GM12878 (cell line): ENCODE measurements around the gene FAM20A. TPM values are rescaled to one million over a fixed set of nuclear protein-coding genes. Genes with fewer than 3 reads are reported as not detected.

Experiments
- ATAC-seq: fragments of 200-7000 bp; cut with Tn5 transposase; 3 replicates; pipeline ENCODE4 v1.9.1; 2020; ENCODE audit warnings: mild to moderate bottlenecking, moderate library complexity
- BruUV-seq: library from RNA; stranded (reverse); fragments of 400-500 nt; replicated peaks from 2 replicates; lab custom pipeline; 2021; lab: Mats Ljungman, UMichigan
- CTCF ChIA-PET: fragments of 300-600 bp; sonication (Branson Sonifier 250); formaldehyde crosslinking; extraction: SDS; loops from one replicate; lab custom pipeline; 2021; ENCODE audit warnings: inconsistent platforms; lab: Yijun Ruan, JAX
- POLR2A ChIA-PET: fragments of 350-600 bp; formaldehyde crosslinking; extraction: SDS; loops from one replicate; lab custom pipeline; 2021; ENCODE audit warnings: inconsistent platforms; lab: Charles Lee
- RAD21 ChIA-PET: fragments of 300-600 bp; sonication (Branson Sonifier 250); formaldehyde crosslinking; loops from one replicate; lab custom pipeline; 2023; ENCODE audit warnings: antibody characterized with exemption; ENCODE audit not compliant: unreplicated experiment; lab: Charles Lee
- SMC1A ChIA-PET: fragments of 300-600 bp; sonication (Branson Sonifier 250); formaldehyde crosslinking; loops from one replicate; lab custom pipeline; 2023; ENCODE audit not compliant: unreplicated experiment, uncharacterized antibody; lab: Charles Lee
- DNase-seq: peaks from one replicate; pipeline ENCODE4 v3.0.0-alpha.2; 2011; ENCODE audit warnings: low read depth, low spot score
- FAIRE-seq: peaks from 3 replicates; lab custom pipeline; 2011; peaks lifted over from hg19 to GRCh38; lab: Jason Lieb, UNC
- H2AFZ ChIP-seq: 2 replicates; pipeline ENCODE4 v1.6.0; 2011; ENCODE audit warnings: low read depth, low read length, control low read depth; ENCODE audit not compliant: control insufficient read depth
- H3K27ac ChIP-seq: 2 replicates; pipeline ENCODE4 v1.5.1; 2011; ENCODE audit warnings: control low read depth; ENCODE audit not compliant: control insufficient read depth, insufficient read depth
- H3K27me3 ChIP-seq, 2 experiments: replicated peaks in 1 of 2; 2 replicates each; pipeline versions ENCODE4 v1.6.0 to v1.6.1; 2011; ENCODE audit warnings: low read length in 1 of 2; ENCODE audit not compliant: control insufficient read depth in 2 of 2, insufficient read depth in 2 of 2
- H3K36me3 ChIP-seq, 2 experiments: 2 replicates each; pipeline ENCODE4 v1.5.1; 2011; ENCODE audit warnings: low read length in 1 of 2; ENCODE audit not compliant: control insufficient read depth in 2 of 2, insufficient read depth in 2 of 2
- H3K4me1 ChIP-seq: 2 replicates; pipeline ENCODE4 v1.6.1; 2011; ENCODE audit warnings: mild to moderate bottlenecking, low read length, moderate library complexity, mixed read lengths; ENCODE audit not compliant: control insufficient read depth, insufficient read depth
- H3K4me2 ChIP-seq: 2 replicates; pipeline ENCODE4 v1.6.0; 2011; ENCODE audit warnings: control low read depth; ENCODE audit not compliant: control insufficient read depth, insufficient read depth
- H3K4me3 ChIP-seq: fragments of 200-600 bp; sonication (generic); 2 replicates; pipeline ENCODE4 v1.5.1; 2016
- H3K79me2 ChIP-seq: 2 replicates; pipeline ENCODE4 v1.6.0; 2011; ENCODE audit warnings: low read length; ENCODE audit not compliant: control insufficient read depth, insufficient read depth
- H3K9ac ChIP-seq: 2 replicates; pipeline ENCODE4 v1.8.0; 2011; ENCODE audit warnings: low read length, control low read depth, mixed read lengths; ENCODE audit not compliant: control insufficient read depth, insufficient read depth
- H3K9me3 ChIP-seq: replicated peaks from 3 replicates; pipeline ENCODE4 v1.5.1; 2011; ENCODE audit warnings: mild to moderate bottlenecking, low read length; ENCODE audit not compliant: control insufficient read depth, insufficient read depth
- H4K20me1 ChIP-seq: 2 replicates; pipeline ENCODE4 v1.6.0; 2011; ENCODE audit not compliant: control insufficient read depth, insufficient read depth
- CBX3 ChIP-seq: fragments of 200-600 bp; sonication (generic); IDR thresholded peaks from 2 replicates; pipeline ENCODE4 v1.6.1; 2016; ENCODE audit warnings: low read depth, borderline replicate concordance
- EED ChIP-seq: sonication (generic); IDR thresholded peaks from 2 replicates; pipeline ENCODE4 v1.6.1; 2016; ENCODE audit warnings: antibody characterized with exemption, low read depth
- GATAD2B ChIP-seq: fragments of 450-650 bp; conservative IDR thresholded peaks from 2 replicates; pipeline ENCODE4 v1.6.1; 2017; ENCODE audit warnings: low read depth, mild to moderate bottlenecking, moderate library complexity
- NBN ChIP-seq: fragments of 450-650 bp; IDR thresholded peaks from 2 replicates; pipeline ENCODE4 v1.6.1; 2016
- NR2C1 ChIP-seq: fragments of 450-650 bp; IDR thresholded peaks from 2 replicates; pipeline ENCODE4 v1.6.1; 2017; ENCODE audit warnings: antibody characterized with exemption, mild to moderate bottlenecking, moderate library complexity
- NR2F1 ChIP-seq: fragments of 450-650 bp; conservative IDR thresholded peaks from 2 replicates; pipeline ENCODE4 v1.6.1; 2017; ENCODE audit warnings: mild to moderate bottlenecking
- NRF1 ChIP-seq: conservative IDR thresholded peaks from 2 replicates; pipeline ENCODE4 v1.6.1; 2011; ENCODE audit warnings: mild to moderate bottlenecking, low read depth, low read length, improper control_type of control experiment
- TBL1XR1 ChIP-seq: IDR thresholded peaks from 2 replicates; pipeline ENCODE4 v1.6.1; 2012; ENCODE audit warnings: low read depth, low read length, improper control_type of control experiment
- WGBS: methylation state at CpG from one replicate; pipeline ENCODE4 v1.1.6; 2016; ENCODE audit warnings: low lambda C conversion rate; ENCODE audit not compliant: insufficient replicate concordance, insufficient coverage; ENCODE audit errors: missing lambda C conversion rate; 5-methylcytosine and 5-hydroxymethylcytosine counted together
- in situ Hi-C: fragments of 300-500 bp; cut with MboI; formaldehyde crosslinking; loops from 9 replicates; pipeline ENCODE4 v1.14.3; 2018; ENCODE audit warnings: mixed read lengths
- intact Hi-C: fragments of 100-400 bp; cut with micrococcal nuclease; formaldehyde crosslinking; loops from one replicate; pipeline ENCODE4 v1.14.2; 2022; ENCODE audit not compliant: unreplicated experiment
- polyA plus RNA-seq, 11 experiments: library from polyadenylated mRNA; depleted of rRNA in 4 of 11; unstranded in 6 of 11; stranded (reverse) in 5 of 11; fragments of >200 nt; fragmentation: Nextera tagmentation in 4 of 11; fragmentation: Illumina TruSeq in 1 of 11; extraction: Ambion mirVana in 4 of 11; extraction: Trizol in 1 of 11; gene quantifications; 1 replicate in 1 of 11; 2 replicates in 10 of 11; pipeline versions ENCODE4 v1.2.1 to v1.2.3, GENCODE V29; 2011 to 2016; ENCODE audit warnings: inconsistent platforms in 2 of 11, missing spikeins in 2 of 11, low read depth in 1 of 11
- total RNA-seq, 4 experiments: library from RNA; depleted of rRNA in 3 of 4; stranded (reverse); fragments of >200 nt in 3 of 4; fragmentation: Illumina TruSeq in 1 of 4; extraction: Trizol in 1 of 4; gene quantifications; 2 replicates each; pipeline versions ENCODE4 v1.2.1 to v1.2.3, GENCODE V29; 2013 to 2021

FAM20A gene
- total and polyA plus RNA-seq, 10 of the 15 experiments (the other 5 are each of a cell fraction or from before 2014, with no cell fraction given) = 0.13 TPM; not detected in 9

GRCh38 chr17:68542698-68543463, 58.3 kb downstream of the FAM20A start:
- H3K79me2 ChIP-seq = no peaks in the 10 kb centered on the region
- ChIA-PET RAD21 (no interaction called here), SMC1A (no interaction called here), CTCF (no interaction called here), POLR2A (no interaction called here)
- 90% methylated on average over 13 of the region's 13 CpGs for WGBS
- no peaks in the 10 kb centered on the region for H3K27me3 ChIP-seq
- no TSS peak for BruUV-seq
- in situ Hi-C loops = no loop called here
- H2AFZ ChIP-seq = no peak overlapping the region
- H3K36me3 ChIP-seq = peaks cover 0 to 2% of the 10 kb centered on the region in 2 experiments; a peak in 2 of 4 replicates
- H3K4me2 ChIP-seq = no peak overlapping the region
- H3K9me3 ChIP-seq = no peaks in the 10 kb centered on the region
- no peak for ATAC-seq
- no peak for FAIRE-seq
- no peak for DNase-seq
- H3K4me3 ChIP-seq = no peak overlapping the region
- H3K9ac ChIP-seq = no peak overlapping the region
- H4K20me1 ChIP-seq = no peaks in the 10 kb centered on the region
- no peak overlapping the region for H3K27ac ChIP-seq
- intact Hi-C loops = no loop called here
- TF ChIP-seq EED (no peak), TBL1XR1 (no peak)
- H3K4me1 ChIP-seq = no peaks in the 10 kb centered on the region

- ChIA-PET SMC1A (no interaction called here), RAD21 (no interaction called here), CTCF (no interaction called here), POLR2A (interaction anchor here (0.5 kb wide), 1 partner anchor 360 kb away, joined by 4 read pairs; no protein-coding TSS in a partner anchor)
- DNase-seq (no peak), FAIRE-seq (no peak), ATAC-seq (no peak)
- Histone ChIP-seq H3K9me3 (no peaks in the 10 kb centered on the region), H3K27me3 (no peaks in the 10 kb centered on the region), H3K9ac (no peak overlapping the region), H3K79me2 (no peaks in the 10 kb centered on the region), H4K20me1 (no peaks in the 10 kb centered on the region), H3K4me3 (no peak overlapping the region), H2AFZ (no peak overlapping the region), H3K4me1 (no peaks in the 10 kb centered on the region), H3K36me3 (peaks cover 4 to 8% of the 10 kb centered on the region in 2 experiments), H3K4me2 (no peak overlapping the region), H3K27ac (no peak overlapping the region)
- TF ChIP-seq GATAD2B (no peak), NBN (no peak), NR2F1 (no peak), NRF1 (no peak), NR2C1 (no peak), CBX3 (no peak)
- WGBS = 100% methylated on average over 6 of the region's 6 CpGs
- no TSS peak for BruUV-seq
- in situ Hi-C loops (no loop called here), intact Hi-C loops (no loop called here)
Observed at GRCh38 chr17:68541816-68542215, 59.4 kb downstream of the FAM20A start.
